Muscle layer of duodenum (tissue), 2 donors: ENCODE measurements around the gene SCN10A.

Experiments used
- H3K27ac ChIP-seq: one replicate; pipeline ENCODE4 v1.7.0; 2013; ENCODE audit warnings: mild to moderate bottlenecking, low read length
- H3K27me3 ChIP-seq: one replicate; pipeline ENCODE4 v1.7.0; 2013; ENCODE audit warnings: low read depth, mild to moderate bottlenecking, control low read depth, low read length
- H3K36me3 ChIP-seq, 2 donors: one replicate each; pipeline ENCODE4 v1.7.0; 2013; ENCODE audit warnings: low read length in 2 of 2, control low read depth in 1 of 2, mild to moderate bottlenecking in 1 of 2; ENCODE audit not compliant: insufficient read depth in 2 of 2, control insufficient read depth in 1 of 2
- H3K4me1 ChIP-seq, 2 donors: one replicate each; pipeline ENCODE4 v1.7.0; 2013; ENCODE audit warnings: low read length in 2 of 2, mild to moderate bottlenecking in 2 of 2, control low read depth in 1 of 2, moderate library complexity in 1 of 2; ENCODE audit not compliant: insufficient read depth in 2 of 2, control insufficient read depth in 1 of 2
- H3K4me3 ChIP-seq, 2 donors: one replicate each; pipeline ENCODE4 v1.7.0; 2013; ENCODE audit warnings: low read length in 2 of 2, low read depth in 1 of 2, mild to moderate bottlenecking in 1 of 2
- H3K9me3 ChIP-seq, 2 donors: one replicate each; pipeline ENCODE4 v1.7.0; 2013; ENCODE audit warnings: low read length in 2 of 2, control low read depth in 1 of 2, mild to moderate bottlenecking in 1 of 2; ENCODE audit not compliant: control insufficient read depth in 1 of 2
- donor health status: healthy.

The SCN10A gene

GRCh38 chr3:38827791-38828190, 11.8 kb upstream of the SCN10A start:
- H3K36me3 ChIP-seq: no peaks in the 10 kb centered on the region
- H3K9me3 ChIP-seq: no peaks in the 10 kb centered on the region
- H3K4me3 ChIP-seq: no peak overlapping the region
- no peaks in the 10 kb centered on the region for H3K27me3 ChIP-seq
- H3K27ac ChIP-seq: no peak overlapping the region
- H3K4me1 ChIP-seq: no peaks in the 10 kb centered on the region

GRCh38 chr3:38826001-38826400, 10.0 kb upstream of the SCN10A start:
- H3K36me3 ChIP-seq: no peaks in the 10 kb centered on the region
- H3K27me3 ChIP-seq: no peaks in the 10 kb centered on the region
- H3K4me1 ChIP-seq: no peaks in the 10 kb centered on the region
- H3K9me3 ChIP-seq: no peaks in the 10 kb centered on the region
- H3K27ac ChIP-seq: no peak overlapping the region
- H3K4me3 ChIP-seq: no peak overlapping the region

GRCh38 chr3:38824349-38824748, 8.3 kb upstream of the SCN10A start:
- H3K27ac ChIP-seq: no peak overlapping the region
- no peaks in the 10 kb centered on the region for H3K27me3 ChIP-seq
- no peak overlapping the region for H3K4me3 ChIP-seq
- no peaks in the 10 kb centered on the region for H3K9me3 ChIP-seq
- H3K36me3 ChIP-seq: no peaks in the 10 kb centered on the region
- no peaks in the 10 kb centered on the region for H3K4me1 ChIP-seq

- no peak overlapping the region for H3K4me3 ChIP-seq
- no peak overlapping the region for H3K27ac ChIP-seq
- H3K36me3 ChIP-seq: no peaks in the 10 kb centered on the region
- no peaks in the 10 kb centered on the region for H3K4me1 ChIP-seq
- no peaks in the 10 kb centered on the region for H3K27me3 ChIP-seq
- H3K9me3 ChIP-seq: no peaks in the 10 kb centered on the region
Measured at GRCh38 chr3:38823722-38824121, 7.7 kb upstream of the SCN10A start.

- H3K27me3 ChIP-seq: no peaks in the 10 kb centered on the region
Measured at GRCh38 chr3:38823186-38823585, 7.2 kb upstream of the SCN10A start.

GRCh38 chr3:38811822-38812221, 4.2 kb downstream of the SCN10A start:
- Histone ChIP-seq H3K9me3 (no peaks in the 10 kb centered on the region), H3K36me3 (no peaks in the 10 kb centered on the region), H3K27me3 (no peaks in the 10 kb centered on the region), H3K4me3 (no peak overlapping the region), H3K4me1 (no peaks in the 10 kb centered on the region), H3K27ac (no peak overlapping the region)

More at GRCh38 chr3:38823186-38823585, 7.2 kb upstream of the SCN10A start:
- Histone ChIP-seq H3K27ac (no peak overlapping the region), H3K36me3 (no peaks in the 10 kb centered on the region), H3K4me1 (no peaks in the 10 kb centered on the region), H3K9me3 (no peaks in the 10 kb centered on the region), H3K4me3 (no peak overlapping the region)

GRCh38 chr3:38805765-38806386, 10.1 kb downstream of the SCN10A start:
- Histone ChIP-seq H3K4me1 (no peaks in the 10 kb centered on the region), H3K27me3 (no peaks in the 10 kb centered on the region), H3K27ac (no peak overlapping the region), H3K36me3 (no peaks in the 10 kb centered on the region), H3K9me3 (no peaks in the 10 kb centered on the region), H3K4me3 (no peak overlapping the region)

- Histone ChIP-seq H3K4me1 (no peaks in the 10 kb centered on the region), H3K27ac (no peak overlapping the region), H3K4me3 (no peak overlapping the region), H3K36me3 (no peaks in the 10 kb centered on the region), H3K9me3 (no peaks in the 10 kb centered on the region), H3K27me3 (no peaks in the 10 kb centered on the region)
Measured at GRCh38 chr3:38805004-38805403, 11.0 kb downstream of the SCN10A start.

GRCh38 chr3:38800511-38800910, 15.5 kb downstream of the SCN10A start:
- Histone ChIP-seq H3K9me3 (no peaks in the 10 kb centered on the region), H3K36me3 (no peaks in the 10 kb centered on the region), H3K4me3 (no peak overlapping the region), H3K27me3 (no peaks in the 10 kb centered on the region), H3K4me1 (no peaks in the 10 kb centered on the region), H3K27ac (no peak overlapping the region)

- no peak overlapping the region for H3K4me3 ChIP-seq
- H3K4me1 ChIP-seq: no peaks in the 10 kb centered on the region
- no peaks in the 10 kb centered on the region for H3K27me3 ChIP-seq
- no peaks in the 10 kb centered on the region for H3K9me3 ChIP-seq
- no peaks in the 10 kb centered on the region for H3K36me3 ChIP-seq
- H3K27ac ChIP-seq: no peak overlapping the region
Measured at GRCh38 chr3:38793721-38794120, 22.3 kb downstream of the SCN10A start.

- Histone ChIP-seq H3K9me3 (no peaks in the 10 kb centered on the region), H3K27ac (no peak overlapping the region), H3K36me3 (no peaks in the 10 kb centered on the region)
Measured at GRCh38 chr3:38792983-38793382, 23.0 kb downstream of the SCN10A start.

GRCh38 chr3:38782148-38782547, 33.9 kb downstream of the SCN10A start:
- Histone ChIP-seq H3K36me3 (no peaks in the 10 kb centered on the region), H3K27me3 (no peaks in the 10 kb centered on the region), H3K27ac (no peak overlapping the region), H3K9me3 (peaks cover 0 to 3% of the 10 kb centered on the region in 2 donors), H3K4me3 (no peak overlapping the region), H3K4me1 (no peaks in the 10 kb centered on the region)

More at GRCh38 chr3:38792983-38793382, 23.0 kb downstream of the SCN10A start:
- H3K27me3 ChIP-seq: no peaks in the 10 kb centered on the region
- no peaks in the 10 kb centered on the region for H3K4me1 ChIP-seq
- H3K4me3 ChIP-seq: no peak overlapping the region
